Activated effector memory CD4-positive, alpha-beta T cell treated with Interleukin-2 at 50 U/mL for 16 hours (primary cell): ENCODE measurements around the gene C2CD2.
"Not testable (repeated sequence)": the region's sequence is repeated elsewhere in the genome, so short reads cannot be mapped to it uniquely, and the experiment has no call there.

Source experiments
- DNase-seq: peaks from one replicate; pipeline ENCODE4 v3.0.0-alpha.2; 2020

Gene C2CD2

GRCh38 chr21:41956926-41957729, 3.3 kb upstream of the C2CD2 start:
- no peak for DNase-seq

- DNase-seq, result no peak
Observed at GRCh38 chr21:41955516-41955915, 1.7 kb upstream of the C2CD2 start.

GRCh38 chr21:41954654-41955499, 1.1 kb upstream of the C2CD2 start:
- no peak for DNase-seq

GRCh38 chr21:41953249-41953830, 478 bp downstream of the C2CD2 start:
- DNase-seq, result no peak

- DNase-seq, result no peak
Observed at GRCh38 chr21:41952568-41953248, 1.1 kb downstream of the C2CD2 start.

- DNase-seq, result no peak
Observed at GRCh38 chr21:41951876-41952567, 1.8 kb downstream of the C2CD2 start.

- DNase-seq, result no peak
Observed at GRCh38 chr21:41950941-41951351, 2.9 kb downstream of the C2CD2 start.

GRCh38 chr21:41949631-41950030, 4.2 kb downstream of the C2CD2 start:
- not testable (repeated sequence) for DNase-seq

- DNase-seq, result no peak
Observed at GRCh38 chr21:41948901-41949300, 4.9 kb downstream of the C2CD2 start.

GRCh38 chr21:41948078-41948895, 5.5 kb downstream of the C2CD2 start:
- DNase-seq, result no peak

GRCh38 chr21:41945982-41946381, 7.8 kb downstream of the C2CD2 start:
- DNase-seq, result no peak

GRCh38 chr21:41943851-41944250, 10.0 kb downstream of the C2CD2 start:
- DNase-seq, result no peak

- no peak for DNase-seq
Observed at GRCh38 chr21:41942457-41942856, 11.4 kb downstream of the C2CD2 start.

- DNase-seq, result no peak
Observed at GRCh38 chr21:41941941-41942340, 11.9 kb downstream of the C2CD2 start.

- no peak for DNase-seq
Observed at GRCh38 chr21:41940431-41940830, 13.4 kb downstream of the C2CD2 start.

GRCh38 chr21:41939391-41939790, 14.4 kb downstream of the C2CD2 start:
- no peak for DNase-seq

- DNase-seq, result no peak
Observed at GRCh38 chr21:41933313-41934079, 20.3 kb downstream of the C2CD2 start.

GRCh38 chr21:41932576-41933312, 21.1 kb downstream of the C2CD2 start:
- DNase-seq, result no peak

GRCh38 chr21:41932191-41932575, 21.6 kb downstream of the C2CD2 start:
- DNase-seq, result no peak

- DNase-seq, result no peak
Observed at GRCh38 chr21:41931041-41931451, 22.8 kb downstream of the C2CD2 start.
